Liver (tissue), 3 donors: ENCODE results near the gene PIK3CG.

Experiments used
- EGR1 ChIP-seq, 2 donors: IDR thresholded peaks; 2 replicates each; pipeline ENCODE4 v1.6.1; 2016 to 2018; ENCODE audit warnings: antibody characterized with exemption in 2 of 2, low read depth in 2 of 2
- GABPA ChIP-seq, 2 donors: IDR thresholded peaks in 1 of 2; conservative IDR thresholded peaks in 1 of 2; 2 replicates each; pipeline ENCODE4 v1.6.1; 2016; ENCODE audit warnings: antibody characterized with exemption in 2 of 2, mild to moderate bottlenecking in 1 of 2, moderate library complexity in 1 of 2
- JUND ChIP-seq, 2 donors: IDR thresholded peaks; 2 replicates each; pipeline ENCODE4 v1.6.1; 2016; ENCODE audit warnings: antibody characterized with exemption in 2 of 2
- NR2F2 ChIP-seq: IDR thresholded peaks from 2 replicates; pipeline ENCODE4 v1.6.1; 2016; ENCODE audit warnings: antibody characterized with exemption
- RXRA ChIP-seq, 2 donors: IDR thresholded peaks; 2 replicates each; pipeline ENCODE4 v1.6.1; 2017 to 2018; ENCODE audit warnings: antibody characterized with exemption in 2 of 2, mild to moderate bottlenecking in 1 of 2
- SP1 ChIP-seq: IDR thresholded peaks from 2 replicates; pipeline ENCODE4 v1.6.1; 2018; ENCODE audit warnings: antibody characterized with exemption, mild to moderate bottlenecking
- TAF1 ChIP-seq: conservative IDR thresholded peaks from 2 replicates; pipeline ENCODE4 v1.6.1; 2016; ENCODE audit warnings: antibody characterized with exemption, mild to moderate bottlenecking
- TF ChIP-seq, protein P1 (sequence below): fragments of 150-350 bp; IDR thresholded peaks from 2 replicates; pipeline ENCODE4 v1.5.1; 2017; ENCODE audit warnings: improper control_type of control experiment, low read depth, low read length; ENCODE audit not compliant: missing input control
- TF ChIP-seq, protein P2 (sequence below): IDR thresholded peaks from 2 replicates; pipeline ENCODE4 v1.6.1; 2016; ENCODE audit warnings: antibody characterized with exemption
- TF ChIP-seq, protein P3 (sequence below): IDR thresholded peaks from 2 replicates; pipeline ENCODE4 v1.6.1; 2016; ENCODE audit warnings: antibody characterized with exemption
- TF ChIP-seq, protein P4 (sequence below): IDR thresholded peaks from 2 replicates; pipeline ENCODE4 v1.6.1; 2016; ENCODE audit warnings: antibody characterized with exemption, mild to moderate bottlenecking
- donor health status: healthy.
- donor health status: healthy.

DNA sequence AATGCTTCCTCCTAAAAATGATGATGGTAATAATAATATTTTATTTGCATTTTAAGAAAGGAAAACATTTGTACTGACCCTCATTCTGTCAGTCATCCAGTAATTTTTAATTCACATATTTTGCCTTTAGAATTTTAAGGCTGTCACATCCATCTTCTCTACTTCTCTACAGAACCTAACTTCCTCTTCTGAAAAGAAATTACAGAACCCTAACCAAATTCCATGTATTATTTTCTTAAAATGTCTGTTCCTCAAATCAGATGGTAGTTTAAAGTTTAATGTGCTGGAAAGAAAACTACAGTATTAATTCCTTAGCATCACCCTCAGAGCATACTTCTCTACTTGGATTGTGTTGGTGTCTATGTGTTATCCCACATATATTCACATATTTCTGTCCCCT lies 9.0 kb downstream of the PIK3CG start:
- TF ChIP-seq, protein P1, sequence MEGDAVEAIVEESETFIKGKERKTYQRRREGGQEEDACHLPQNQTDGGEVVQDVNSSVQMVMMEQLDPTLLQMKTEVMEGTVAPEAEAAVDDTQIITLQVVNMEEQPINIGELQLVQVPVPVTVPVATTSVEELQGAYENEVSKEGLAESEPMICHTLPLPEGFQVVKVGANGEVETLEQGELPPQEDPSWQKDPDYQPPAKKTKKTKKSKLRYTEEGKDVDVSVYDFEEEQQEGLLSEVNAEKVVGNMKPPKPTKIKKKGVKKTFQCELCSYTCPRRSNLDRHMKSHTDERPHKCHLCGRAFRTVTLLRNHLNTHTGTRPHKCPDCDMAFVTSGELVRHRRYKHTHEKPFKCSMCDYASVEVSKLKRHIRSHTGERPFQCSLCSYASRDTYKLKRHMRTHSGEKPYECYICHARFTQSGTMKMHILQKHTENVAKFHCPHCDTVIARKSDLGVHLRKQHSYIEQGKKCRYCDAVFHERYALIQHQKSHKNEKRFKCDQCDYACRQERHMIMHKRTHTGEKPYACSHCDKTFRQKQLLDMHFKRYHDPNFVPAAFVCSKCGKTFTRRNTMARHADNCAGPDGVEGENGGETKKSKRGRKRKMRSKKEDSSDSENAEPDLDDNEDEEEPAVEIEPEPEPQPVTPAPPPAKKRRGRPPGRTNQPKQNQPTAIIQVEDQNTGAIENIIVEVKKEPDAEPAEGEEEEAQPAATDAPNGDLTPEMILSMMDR: no peak
- no peak for TF ChIP-seq TAF1
- TF ChIP-seq SP1: no peak
- TF ChIP-seq, protein P2, sequence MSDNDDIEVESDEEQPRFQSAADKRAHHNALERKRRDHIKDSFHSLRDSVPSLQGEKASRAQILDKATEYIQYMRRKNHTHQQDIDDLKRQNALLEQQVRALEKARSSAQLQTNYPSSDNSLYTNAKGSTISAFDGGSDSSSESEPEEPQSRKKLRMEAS: no peak
- TF ChIP-seq JUND (IDR thresholded peaks at IDR 0.05): no peak
- no peak for TF ChIP-seq GABPA (IDR thresholded peaks at IDR 0.05 in 1 of 2, conservative IDR thresholded peaks at IDR 0.05 in 1 of 2)
- no peak for TF ChIP-seq NR2F2
- TF ChIP-seq, protein P3, sequence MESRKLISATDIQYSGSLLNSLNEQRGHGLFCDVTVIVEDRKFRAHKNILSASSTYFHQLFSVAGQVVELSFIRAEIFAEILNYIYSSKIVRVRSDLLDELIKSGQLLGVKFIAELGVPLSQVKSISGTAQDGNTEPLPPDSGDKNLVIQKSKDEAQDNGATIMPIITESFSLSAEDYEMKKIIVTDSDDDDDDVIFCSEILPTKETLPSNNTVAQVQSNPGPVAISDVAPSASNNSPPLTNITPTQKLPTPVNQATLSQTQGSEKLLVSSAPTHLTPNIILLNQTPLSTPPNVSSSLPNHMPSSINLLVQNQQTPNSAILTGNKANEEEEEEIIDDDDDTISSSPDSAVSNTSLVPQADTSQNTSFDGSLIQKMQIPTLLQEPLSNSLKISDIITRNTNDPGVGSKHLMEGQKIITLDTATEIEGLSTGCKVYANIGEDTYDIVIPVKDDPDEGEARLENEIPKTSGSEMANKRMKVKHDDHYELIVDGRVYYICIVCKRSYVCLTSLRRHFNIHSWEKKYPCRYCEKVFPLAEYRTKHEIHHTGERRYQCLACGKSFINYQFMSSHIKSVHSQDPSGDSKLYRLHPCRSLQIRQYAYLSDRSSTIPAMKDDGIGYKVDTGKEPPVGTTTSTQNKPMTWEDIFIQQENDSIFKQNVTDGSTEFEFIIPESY: no peak
- TF ChIP-seq EGR1 (IDR thresholded peaks at IDR 0.05; ENCODE audit: low read depth in 2 of 2): no peak
- TF ChIP-seq RXRA (IDR thresholded peaks at IDR 0.05): no peak
- TF ChIP-seq, protein P4, sequence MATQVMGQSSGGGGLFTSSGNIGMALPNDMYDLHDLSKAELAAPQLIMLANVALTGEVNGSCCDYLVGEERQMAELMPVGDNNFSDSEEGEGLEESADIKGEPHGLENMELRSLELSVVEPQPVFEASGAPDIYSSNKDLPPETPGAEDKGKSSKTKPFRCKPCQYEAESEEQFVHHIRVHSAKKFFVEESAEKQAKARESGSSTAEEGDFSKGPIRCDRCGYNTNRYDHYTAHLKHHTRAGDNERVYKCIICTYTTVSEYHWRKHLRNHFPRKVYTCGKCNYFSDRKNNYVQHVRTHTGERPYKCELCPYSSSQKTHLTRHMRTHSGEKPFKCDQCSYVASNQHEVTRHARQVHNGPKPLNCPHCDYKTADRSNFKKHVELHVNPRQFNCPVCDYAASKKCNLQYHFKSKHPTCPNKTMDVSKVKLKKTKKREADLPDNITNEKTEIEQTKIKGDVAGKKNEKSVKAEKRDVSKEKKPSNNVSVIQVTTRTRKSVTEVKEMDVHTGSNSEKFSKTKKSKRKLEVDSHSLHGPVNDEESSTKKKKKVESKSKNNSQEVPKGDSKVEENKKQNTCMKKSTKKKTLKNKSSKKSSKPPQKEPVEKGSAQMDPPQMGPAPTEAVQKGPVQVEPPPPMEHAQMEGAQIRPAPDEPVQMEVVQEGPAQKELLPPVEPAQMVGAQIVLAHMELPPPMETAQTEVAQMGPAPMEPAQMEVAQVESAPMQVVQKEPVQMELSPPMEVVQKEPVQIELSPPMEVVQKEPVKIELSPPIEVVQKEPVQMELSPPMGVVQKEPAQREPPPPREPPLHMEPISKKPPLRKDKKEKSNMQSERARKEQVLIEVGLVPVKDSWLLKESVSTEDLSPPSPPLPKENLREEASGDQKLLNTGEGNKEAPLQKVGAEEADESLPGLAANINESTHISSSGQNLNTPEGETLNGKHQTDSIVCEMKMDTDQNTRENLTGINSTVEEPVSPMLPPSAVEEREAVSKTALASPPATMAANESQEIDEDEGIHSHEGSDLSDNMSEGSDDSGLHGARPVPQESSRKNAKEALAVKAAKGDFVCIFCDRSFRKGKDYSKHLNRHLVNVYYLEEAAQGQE: no peak
